Stomach (tissue), 9 donors: Measurements from ENCODE around the gene KLHDC7B. TPM values are rescaled to one million over a fixed set of nuclear protein-coding genes. Genes with fewer than 3 reads are reported as not detected.

Experiments
- DNase-seq, 2 donors: peaks; one replicate each; pipeline versions ENCODE4 v3.0.0 to v3.0.0-alpha.2; 2013 to 2019
- H3K27ac ChIP-seq, 5 donors: fragments of 200-600 bp in 4 of 5; sonication (generic) in 4 of 5; one replicate each; pipeline ENCODE4 v1.5.1; 2013 to 2019; ENCODE audit warnings: mild to moderate bottlenecking in 1 of 5, moderate library complexity in 1 of 5
- H3K27me3 ChIP-seq, 3 donors: fragments of 200-600 bp; sonication (generic); one replicate each; pipeline ENCODE4 v1.5.1; 2017 to 2019; ENCODE audit warnings: mixed run types in 1 of 3
- H3K36me3 ChIP-seq, 4 donors: fragments of 200-600 bp; sonication (generic); 1 replicate in 3 of 4; 2 replicates in 1 of 4; pipeline ENCODE4 v1.5.1; 2016 to 2019
- H3K4me1 ChIP-seq, 4 donors: fragments of 200-600 bp; sonication (generic); one replicate each; pipeline ENCODE4 v1.5.1; 2016 to 2019
- H3K4me3 ChIP-seq, 4 donors: fragments of 200-600 bp; sonication (generic) in 3 of 4; one replicate each; pipeline ENCODE4 v1.5.1; 2016 to 2019; ENCODE audit warnings: mild to moderate bottlenecking in 1 of 4
- H3K9me3 ChIP-seq, 4 donors: fragments of 200-600 bp; sonication (generic); one replicate each; pipeline ENCODE4 v1.5.1; 2016 to 2019
- EP300 ChIP-seq: sonication (generic); formaldehyde crosslinking; IDR thresholded peaks from one replicate; pipeline ENCODE4 v1.6.1; 2017; ENCODE audit warnings: antibody characterized with exemption
- POLR2A ChIP-seq, 4 donors: fragments of 450-650 bp; IDR thresholded peaks; one replicate each; pipeline ENCODE4 v1.6.1; 2016; ENCODE audit warnings: antibody characterized with exemption in 4 of 4, control low read depth in 2 of 4, mild to moderate bottlenecking in 1 of 4, moderate library complexity in 1 of 4
- POLR2AphosphoS5 ChIP-seq, 3 donors: sonication (generic); formaldehyde crosslinking; IDR thresholded peaks; one replicate each; pipeline ENCODE4 v1.6.1; 2016; ENCODE audit warnings: antibody characterized with exemption in 3 of 3
- WGBS, 5 donors: extraction: QIAGEN DNeasy Blood & Tissue Kit in 3 of 5; methylation state at CpG; one replicate each; pipeline versions ENCODE4 v1.1.5 to v1.1.7; 2013 to 2018; 5-methylcytosine and 5-hydroxymethylcytosine counted together
- intact Hi-C: fragments of 100-400 bp; cut with DNase I; formaldehyde crosslinking; loops from one replicate; pipeline ENCODE4 v1.15.1; 2023; ENCODE audit warnings: low total_unique reads
- polyA plus RNA-seq, 3 donors: library from polyadenylated mRNA; stranded (reverse); fragments of 200-250 nt; gene quantifications; one replicate each; pipeline ENCODE4 v1.2.3, GENCODE V29; 2013
- total RNA-seq, 5 donors: library from RNA; depleted of rRNA; stranded (reverse); fragments of >200 nt; gene quantifications; one replicate each; pipeline versions ENCODE4 v1.1.0 to v1.2.3, GENCODE V29; 2014 to 2016
- TF ChIP-seq, protein P1 (sequence below), 7 experiments: fragments of 450-650 bp in 4 of 7; fragments of 200-600 bp in 3 of 7; sonication (generic) in 3 of 7; IDR thresholded peaks; one replicate each; pipeline ENCODE4 v1.5.1; 2016 to 2019; ENCODE audit warnings: antibody characterized with exemption in 7 of 7, control low read depth in 2 of 7, mild to moderate bottlenecking in 1 of 7
- donor health status: healthy with polysubstance abuse.
- donor health status: Bipolar disorder and iron deficiency.
- donor health status: healthy.

Gene KLHDC7B
- total and polyA plus RNA-seq, 8 donors, result 0.25 to 0.46 TPM; not detected in 6

- TF ChIP-seq EP300 (no peak), POLR2AphosphoS5 (IDR thresholded peaks at IDR 0.05) (peak in 2 of 3 donors; percentile 81 to 98), POLR2A (IDR thresholded peaks at IDR 0.05) (peak in 1 of 4 donors; percentile 57)
- TF ChIP-seq, protein P1, sequence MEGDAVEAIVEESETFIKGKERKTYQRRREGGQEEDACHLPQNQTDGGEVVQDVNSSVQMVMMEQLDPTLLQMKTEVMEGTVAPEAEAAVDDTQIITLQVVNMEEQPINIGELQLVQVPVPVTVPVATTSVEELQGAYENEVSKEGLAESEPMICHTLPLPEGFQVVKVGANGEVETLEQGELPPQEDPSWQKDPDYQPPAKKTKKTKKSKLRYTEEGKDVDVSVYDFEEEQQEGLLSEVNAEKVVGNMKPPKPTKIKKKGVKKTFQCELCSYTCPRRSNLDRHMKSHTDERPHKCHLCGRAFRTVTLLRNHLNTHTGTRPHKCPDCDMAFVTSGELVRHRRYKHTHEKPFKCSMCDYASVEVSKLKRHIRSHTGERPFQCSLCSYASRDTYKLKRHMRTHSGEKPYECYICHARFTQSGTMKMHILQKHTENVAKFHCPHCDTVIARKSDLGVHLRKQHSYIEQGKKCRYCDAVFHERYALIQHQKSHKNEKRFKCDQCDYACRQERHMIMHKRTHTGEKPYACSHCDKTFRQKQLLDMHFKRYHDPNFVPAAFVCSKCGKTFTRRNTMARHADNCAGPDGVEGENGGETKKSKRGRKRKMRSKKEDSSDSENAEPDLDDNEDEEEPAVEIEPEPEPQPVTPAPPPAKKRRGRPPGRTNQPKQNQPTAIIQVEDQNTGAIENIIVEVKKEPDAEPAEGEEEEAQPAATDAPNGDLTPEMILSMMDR (IDR thresholded peaks at IDR 0.05), result peak in 2 of 7 experiments; percentile 11 to 27
- Histone ChIP-seq H3K27me3 (peaks cover 0 to 12% (median 0%) of the 10 kb centered on the region in 3 donors), H3K9me3 (no peaks in the 10 kb centered on the region), H3K36me3 (peaks cover 24 to 41% (median 40%) of the 10 kb centered on the region in 4 donors), H3K4me3 (peak within 1 kb of the TSS; percentile 63 to 86 (median 80)), H3K4me1 (peaks cover 41 to 63% (median 61%) of the 10 kb centered on the region in 4 donors), H3K27ac (peak within 1 kb of the TSS; percentile 92 to 98 (median 94))
- 0 to 2% (median 1%) methylated on average over 13 to 84 of the region's 84 CpGs for WGBS, 5 donors
- peak; percentile 98 to 99 for DNase-seq
- intact Hi-C loops, result no loop called here
Measured at GRCh38 chr22:50525104-50525857, 20.4 kb upstream of the KLHDC7B start, which contains the start of gene SCO2. TSS of gene SCO2 (minus strand) at chr22:50525598. CDS start at chr22:50524411, 1,187 bp downstream.

- Histone ChIP-seq H3K36me3 (peaks cover 24 to 36% (median 35%) of the 10 kb centered on the region in 4 donors), H3K9me3 (no peaks in the 10 kb centered on the region), H3K4me3 (peak overlapping the region; percentile 63 to 86 (median 80)), H3K27me3 (peaks cover 0 to 17% (median 0%) of the 10 kb centered on the region in 3 donors), H3K27ac (peak overlapping the region; percentile 92 to 98 (median 94)), H3K4me1 (peaks cover 46 to 68% (median 66%) of the 10 kb centered on the region in 4 donors)
- intact Hi-C loops, result no loop called here
- TF ChIP-seq POLR2AphosphoS5 (IDR thresholded peaks at IDR 0.05), result no peak
- TF ChIP-seq, protein P1 (IDR thresholded peaks at IDR 0.05), result peak in 2 of 7 experiments; percentile 5 to 25
- whole genome bisulfite sequencing, 5 donors, result 0 to 1% (median 0%) methylated on average over 10 to 33 of the region's 33 CpGs; no CpG with 5 or more reads in 1 of the 5 donors
- no peak for DNase-seq
Measured at GRCh38 chr22:50525858-50526107, 19.9 kb upstream of the KLHDC7B start.

DNA sequence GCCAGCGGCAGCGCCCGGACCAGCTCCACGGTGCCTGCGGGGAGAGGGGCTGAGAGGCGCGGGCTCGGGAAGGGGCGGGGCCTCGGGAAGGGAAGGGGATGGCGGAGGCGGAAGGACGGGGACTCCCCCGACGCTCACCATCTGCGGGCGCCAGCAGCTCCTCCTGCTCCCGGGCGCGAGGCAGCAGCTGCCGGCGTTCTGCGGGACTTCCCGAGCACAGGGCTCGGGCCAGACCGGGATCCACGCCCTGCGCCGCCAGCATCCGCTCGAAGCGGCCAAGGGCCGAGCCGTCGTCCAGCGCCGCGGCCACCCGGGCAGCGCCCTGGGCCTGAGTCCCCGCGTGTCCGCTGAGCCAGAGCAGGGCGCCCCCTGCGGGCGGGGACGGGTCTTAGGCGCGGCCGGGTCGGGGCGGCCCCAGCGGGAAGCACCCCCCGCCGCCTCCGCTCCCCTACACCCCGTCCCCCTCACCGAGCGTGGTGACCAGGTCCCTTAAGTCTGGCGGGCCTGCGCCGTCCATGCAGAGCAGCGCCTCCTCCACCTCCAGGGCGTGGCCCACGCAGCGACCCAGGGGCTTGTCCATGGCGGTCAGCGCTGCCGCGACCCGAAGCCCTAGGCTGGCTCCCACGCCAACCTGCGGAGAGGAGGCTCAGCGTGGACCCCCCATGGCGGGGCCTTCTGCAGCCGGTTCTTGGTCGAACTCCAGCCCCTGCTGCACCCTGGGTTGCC is 19.4 kb upstream of the KLHDC7B start:
- H3K27ac ChIP-seq, result peak overlapping the region; percentile 92 to 98 (median 94)
- 0 to 5% (median 1%) methylated on average over 1 to 76 of the region's 77 CpGs for WGBS, 5 donors
- peaks cover 24 to 31% (median 30%) of the 10 kb centered on the region in 4 donors for H3K36me3 ChIP-seq
- H3K4me3 ChIP-seq, result peak overlapping the region; percentile 63 to 86 (median 80)
- H3K9me3 ChIP-seq, result no peaks in the 10 kb centered on the region
- intact Hi-C loops, result no loop called here
- no peak for TF ChIP-seq POLR2A (IDR thresholded peaks at IDR 0.05)
- TF ChIP-seq, protein P1 (IDR thresholded peaks at IDR 0.05), result peak in 5 of 7 experiments; percentile 8 to 74 (median 54)
- peak in 2 of 3 donors; percentile 36 to 65 for TF ChIP-seq POLR2AphosphoS5 (IDR thresholded peaks at IDR 0.05)
- DNase-seq, result peak; percentile 83 to 94
- peaks cover 51 to 73% (median 71%) of the 10 kb centered on the region in 4 donors for H3K4me1 ChIP-seq
- peaks cover 0 to 22% (median 0%) of the 10 kb centered on the region in 3 donors for H3K27me3 ChIP-seq
